Measurements from ENCODE around the gene CSF3R.
"Not testable (repeated sequence)": the region's sequence is repeated elsewhere in the genome, so short reads cannot be mapped to it uniquely, and the experiment has no call there.

CSF3R gene

DNA sequence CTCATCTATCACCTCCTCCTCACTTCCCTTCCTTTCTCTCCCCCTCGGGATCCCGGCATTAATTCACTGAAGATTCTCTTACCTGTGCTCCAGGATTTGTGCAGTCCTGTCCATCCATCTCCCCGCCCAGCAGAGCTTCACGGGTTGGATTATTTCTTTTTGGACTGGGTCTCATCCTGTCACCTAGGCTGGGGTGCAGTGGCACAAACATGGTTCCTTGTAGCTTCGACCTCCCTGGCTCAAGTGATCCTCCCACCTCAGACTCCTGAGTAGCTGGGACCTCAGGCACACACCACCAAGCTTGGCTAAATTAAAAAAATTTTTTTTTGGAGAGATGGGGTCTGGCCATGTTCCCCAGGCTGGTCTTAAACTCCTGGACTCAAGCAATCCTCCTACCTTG lies 12.3 kb upstream of the CSF3R start:
- H3K4me1 ChIP-seq (ENCODE audit: control insufficient read depth, insufficient read depth, low read length) = no peaks in the 10 kb centered on the region
- H3K36me3 ChIP-seq (ENCODE audit: control insufficient read depth, insufficient read depth, low read length) = no peaks in the 10 kb centered on the region
- H3K9ac ChIP-seq (ENCODE audit: low read depth, low read length) = no peak overlapping the region
- no peaks in the 10 kb centered on the region for H3K9me3 ChIP-seq (ENCODE audit: control insufficient read depth, insufficient read depth, low read length)
- no peak overlapping the region for H3K4me3 ChIP-seq (ENCODE audit: low read depth, low read length)
- no peak overlapping the region for H3K27ac ChIP-seq (ENCODE audit: low read depth, low read length)
- H3K27me3 ChIP-seq (ENCODE audit: control insufficient read depth, insufficient read depth, low read length) = no peaks in the 10 kb centered on the region

DNA sequence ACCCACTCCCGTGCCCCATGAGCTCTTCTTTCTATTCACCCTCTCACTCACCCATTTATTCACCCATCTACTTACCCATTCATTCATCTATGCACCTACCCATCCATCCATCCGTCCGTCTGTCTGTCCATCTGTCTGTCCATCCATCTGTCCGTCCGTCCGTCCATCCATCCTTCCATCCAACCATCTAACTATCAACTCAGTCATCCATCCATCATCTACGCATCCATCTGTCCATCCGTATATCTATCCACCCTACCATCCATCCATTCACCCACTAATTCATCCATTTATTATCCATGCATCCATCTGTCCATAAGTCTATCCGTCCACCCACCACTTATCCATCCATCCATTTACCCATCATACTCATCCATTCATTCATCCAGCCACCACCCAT lies 10.8 kb upstream of the CSF3R start:
- no peak overlapping the region for H3K27ac ChIP-seq (ENCODE audit: low read depth, low read length)
- no peak overlapping the region for H3K9ac ChIP-seq (ENCODE audit: low read depth, low read length)
- H3K36me3 ChIP-seq (ENCODE audit: control insufficient read depth, insufficient read depth, low read length) = no peaks in the 10 kb centered on the region
- no peaks in the 10 kb centered on the region for H3K9me3 ChIP-seq (ENCODE audit: control insufficient read depth, insufficient read depth, low read length)
- H3K4me1 ChIP-seq (ENCODE audit: control insufficient read depth, insufficient read depth, low read length) = no peaks in the 10 kb centered on the region
- H3K4me3 ChIP-seq (ENCODE audit: low read depth, low read length) = no peak overlapping the region
- H3K27me3 ChIP-seq (ENCODE audit: control insufficient read depth, insufficient read depth, low read length) = no peaks in the 10 kb centered on the region

- Histone ChIP-seq H3K9ac (ENCODE audit: low read depth, low read length) (no peak overlapping the region), H3K27ac (ENCODE audit: low read depth, low read length) (no peak overlapping the region), H3K9me3 (ENCODE audit: control insufficient read depth, insufficient read depth, low read length) (no peaks in the 10 kb centered on the region), H3K4me3 (ENCODE audit: low read depth, low read length) (no peak overlapping the region), H3K27me3 (ENCODE audit: control insufficient read depth, insufficient read depth, low read length) (no peaks in the 10 kb centered on the region), H3K4me1 (ENCODE audit: control insufficient read depth, insufficient read depth, low read length) (no peaks in the 10 kb centered on the region), H3K36me3 (ENCODE audit: control insufficient read depth, insufficient read depth, low read length) (no peaks in the 10 kb centered on the region)
Measured at GRCh38 chr1:36492491-36492890, 9.8 kb upstream of the CSF3R start.

- H3K27ac ChIP-seq (ENCODE audit: low read depth, low read length); H3K27me3 ChIP-seq (ENCODE audit: control insufficient read depth, insufficient read depth, low read length); H3K4me3 ChIP-seq (ENCODE audit: low read depth, low read length); H3K9ac ChIP-seq (ENCODE audit: low read depth, low read length); H3K9me3 ChIP-seq (ENCODE audit: control insufficient read depth, insufficient read depth, low read length); H3K4me1 ChIP-seq (ENCODE audit: control insufficient read depth, insufficient read depth, low read length); H3K36me3 ChIP-seq (ENCODE audit: control insufficient read depth, insufficient read depth, low read length): not testable (repeated sequence)
Measured at GRCh38 chr1:36489258-36490051, 6.7 kb upstream of the CSF3R start.

GRCh38 chr1:36487906-36488305 lies 5.2 kb upstream of the CSF3R start:
- H3K9ac ChIP-seq (ENCODE audit: low read depth, low read length) = no peak overlapping the region
- H3K4me3 ChIP-seq (ENCODE audit: low read depth, low read length) = no peak overlapping the region
- no peaks in the 10 kb centered on the region for H3K4me1 ChIP-seq (ENCODE audit: control insufficient read depth, insufficient read depth, low read length)
- no peaks in the 10 kb centered on the region for H3K9me3 ChIP-seq (ENCODE audit: control insufficient read depth, insufficient read depth, low read length)
- no peaks in the 10 kb centered on the region for H3K36me3 ChIP-seq (ENCODE audit: control insufficient read depth, insufficient read depth, low read length)
- H3K27ac ChIP-seq (ENCODE audit: low read depth, low read length) = no peak overlapping the region
- no peaks in the 10 kb centered on the region for H3K27me3 ChIP-seq (ENCODE audit: control insufficient read depth, insufficient read depth, low read length)

GRCh38 chr1:36487336-36487725 lies 4.6 kb upstream of the CSF3R start:
- H3K9ac ChIP-seq (ENCODE audit: low read depth, low read length); H3K4me1 ChIP-seq (ENCODE audit: control insufficient read depth, insufficient read depth, low read length); H3K9me3 ChIP-seq (ENCODE audit: control insufficient read depth, insufficient read depth, low read length); H3K4me3 ChIP-seq (ENCODE audit: low read depth, low read length); H3K27me3 ChIP-seq (ENCODE audit: control insufficient read depth, insufficient read depth, low read length); H3K27ac ChIP-seq (ENCODE audit: low read depth, low read length); H3K36me3 ChIP-seq (ENCODE audit: control insufficient read depth, insufficient read depth, low read length): not testable (repeated sequence)

DNA sequence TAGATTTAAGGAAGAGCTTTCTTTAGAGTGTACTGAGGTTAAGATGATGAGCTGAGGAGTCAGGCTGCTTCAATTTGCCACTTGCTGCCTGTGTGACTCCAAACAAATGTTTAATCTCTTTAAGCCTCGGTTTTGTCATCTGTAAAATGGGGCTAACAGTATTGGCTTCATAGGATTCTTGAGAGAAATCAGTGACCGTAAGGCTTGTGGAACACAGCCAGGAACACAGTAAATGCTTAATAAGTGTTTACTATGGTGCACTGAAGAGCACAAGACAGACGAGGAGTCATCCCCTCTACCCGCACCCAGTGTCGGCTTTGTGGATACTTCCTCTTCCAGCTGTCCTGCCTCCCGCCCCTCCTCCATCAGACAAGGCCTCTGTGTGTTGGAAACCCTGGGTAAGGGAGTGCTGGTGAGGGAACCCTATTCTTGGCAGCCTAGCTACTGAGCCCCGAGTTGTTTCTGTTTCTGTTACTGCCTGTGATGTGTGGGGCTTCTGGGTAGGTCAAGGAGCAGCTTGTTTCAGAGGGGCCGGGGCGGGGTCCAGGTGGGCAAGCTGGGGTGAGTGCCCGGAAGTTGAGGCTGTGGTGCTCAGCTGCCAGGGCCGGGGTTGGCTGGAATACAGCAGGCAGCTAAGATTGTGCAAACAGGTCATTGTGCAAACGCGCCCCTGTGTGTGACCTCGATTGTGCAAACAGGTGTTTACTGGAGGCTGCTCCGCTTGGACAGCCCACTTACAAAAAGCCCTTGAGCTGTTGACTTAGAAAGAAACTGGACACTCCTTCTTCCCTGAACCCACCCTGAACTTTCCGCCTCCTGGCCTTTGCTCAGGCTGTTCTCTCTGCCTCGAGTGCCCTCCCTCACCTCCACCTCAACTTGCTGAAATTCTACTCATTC lies 4.0 kb upstream of the CSF3R start:
- Histone ChIP-seq H3K9ac (ENCODE audit: low read depth, low read length) (no peak overlapping the region), H3K27me3 (ENCODE audit: control insufficient read depth, insufficient read depth, low read length) (no peaks in the 10 kb centered on the region), H3K27ac (ENCODE audit: low read depth, low read length) (no peak overlapping the region), H3K36me3 (ENCODE audit: control insufficient read depth, insufficient read depth, low read length) (no peaks in the 10 kb centered on the region), H3K4me3 (ENCODE audit: low read depth, low read length) (no peak overlapping the region), H3K4me1 (ENCODE audit: control insufficient read depth, insufficient read depth, low read length) (no peaks in the 10 kb centered on the region), H3K9me3 (ENCODE audit: control insufficient read depth, insufficient read depth, low read length) (no peaks in the 10 kb centered on the region)

- Histone ChIP-seq H3K27me3 (ENCODE audit: control insufficient read depth, insufficient read depth, low read length) (no peaks in the 10 kb centered on the region), H3K9me3 (ENCODE audit: control insufficient read depth, insufficient read depth, low read length) (no peaks in the 10 kb centered on the region), H3K36me3 (ENCODE audit: control insufficient read depth, insufficient read depth, low read length) (no peaks in the 10 kb centered on the region), H3K9ac (ENCODE audit: low read depth, low read length) (no peak overlapping the region), H3K4me3 (ENCODE audit: low read depth, low read length) (no peak overlapping the region), H3K4me1 (ENCODE audit: control insufficient read depth, insufficient read depth, low read length) (no peaks in the 10 kb centered on the region), H3K27ac (ENCODE audit: low read depth, low read length) (no peak overlapping the region)
Measured at GRCh38 chr1:36486093-36486438, 3.4 kb upstream of the CSF3R start.

DNA sequence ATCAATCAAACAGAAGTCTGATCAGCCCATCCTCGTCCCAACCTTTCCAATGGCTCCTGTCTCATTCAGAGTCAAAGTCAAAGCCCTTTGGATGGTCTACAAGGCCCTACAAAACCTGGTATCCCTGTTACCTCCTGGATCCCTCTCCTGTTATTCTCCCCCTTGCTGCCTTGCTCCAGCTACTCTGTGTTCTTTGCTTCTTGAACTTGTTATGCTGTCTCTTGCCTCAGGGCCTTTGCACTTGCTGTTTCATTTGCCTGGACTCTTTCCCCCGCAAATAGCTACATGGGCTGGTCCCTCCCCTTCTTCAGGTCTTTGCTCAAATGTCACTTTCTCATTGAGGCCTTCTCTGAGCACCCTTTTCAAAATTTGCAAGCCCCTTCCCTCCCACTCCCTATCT lies 1.4 kb upstream of the CSF3R start:
- Histone ChIP-seq H3K27ac (ENCODE audit: low read depth, low read length) (no peak overlapping the region), H3K9me3 (ENCODE audit: control insufficient read depth, insufficient read depth, low read length) (no peaks in the 10 kb centered on the region), H3K36me3 (ENCODE audit: control insufficient read depth, insufficient read depth, low read length) (no peaks in the 10 kb centered on the region), H3K27me3 (ENCODE audit: control insufficient read depth, insufficient read depth, low read length) (no peaks in the 10 kb centered on the region), H3K9ac (ENCODE audit: low read depth, low read length) (no peak overlapping the region), H3K4me3 (ENCODE audit: low read depth, low read length) (no peak overlapping the region), H3K4me1 (ENCODE audit: control insufficient read depth, insufficient read depth, low read length) (no peaks in the 10 kb centered on the region)

DNA sequence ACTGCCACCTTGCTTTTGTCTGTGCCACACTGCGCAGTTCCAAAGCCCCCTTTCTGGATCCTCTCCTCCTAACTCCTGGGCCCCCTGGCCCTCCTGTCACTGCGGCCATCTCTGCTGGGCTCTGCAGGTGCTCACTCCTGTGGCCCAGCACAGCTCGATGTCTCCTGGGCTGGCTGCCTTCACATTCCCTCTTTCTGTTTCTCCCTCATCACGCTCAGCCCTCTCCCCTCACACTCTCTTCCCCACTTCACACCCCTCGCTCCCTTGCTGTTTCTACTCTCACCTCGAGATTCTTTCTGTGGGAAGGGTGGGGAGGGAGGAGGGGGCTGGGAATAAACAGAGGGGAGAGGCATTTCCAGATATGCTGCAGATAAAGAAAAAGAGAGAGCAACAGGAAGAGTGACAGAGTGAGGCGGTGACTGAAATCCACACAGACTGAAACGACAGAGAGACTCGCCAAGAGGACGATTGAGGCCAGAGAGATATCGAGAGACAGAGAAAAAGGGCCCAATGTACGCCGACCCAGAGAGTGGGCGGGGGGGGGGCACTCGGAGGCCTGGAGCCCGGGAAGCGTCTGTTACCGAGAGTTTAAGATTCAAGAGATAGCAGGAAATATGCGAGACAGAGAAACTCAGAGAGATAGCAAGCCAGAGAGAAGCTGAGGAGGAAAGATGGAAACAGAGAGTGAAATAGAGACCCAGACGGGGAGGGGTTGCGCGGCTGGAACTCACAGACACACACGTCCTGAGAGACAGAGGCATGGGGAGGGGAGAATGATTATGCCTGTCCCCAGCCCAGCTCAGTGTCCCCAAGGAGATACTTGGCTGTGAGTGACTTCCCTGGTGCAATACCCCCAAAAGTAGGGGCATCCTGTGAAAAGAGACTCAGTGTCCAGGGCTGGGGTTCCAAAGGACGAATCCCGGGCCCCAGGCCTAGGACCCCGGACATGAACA lies 666 bp downstream of the CSF3R start:
- Histone ChIP-seq H3K4me1 (ENCODE audit: control insufficient read depth, insufficient read depth, low read length) (no peaks in the 10 kb centered on the region), H3K36me3 (ENCODE audit: control insufficient read depth, insufficient read depth, low read length) (no peaks in the 10 kb centered on the region), H3K27ac (ENCODE audit: low read depth, low read length) (no peak overlapping the region), H3K27me3 (ENCODE audit: control insufficient read depth, insufficient read depth, low read length) (no peaks in the 10 kb centered on the region), H3K9ac (ENCODE audit: low read depth, low read length) (no peak overlapping the region), H3K9me3 (ENCODE audit: control insufficient read depth, insufficient read depth, low read length) (no peaks in the 10 kb centered on the region), H3K4me3 (ENCODE audit: low read depth, low read length) (no peak overlapping the region)

All from HUES48 (cell line).